CD4-positive, alpha-beta T cell (primary cell): Measurements from ENCODE around the gene MBNL2. TPM values are rescaled to one million over a fixed set of nuclear protein-coding genes. Genes with fewer than 3 reads are reported as not detected.

Experiments
- ATAC-seq: fragments of 200-7000 bp; cut with Tn5 transposase; one replicate; pipeline ENCODE4 v1.10.0; 2022; ENCODE audit warnings: mild to moderate bottlenecking; ENCODE audit not compliant: poor library complexity
- CTCF ChIA-PET: fragments of 350-600 bp; sonication (Branson Sonifier 250); formaldehyde crosslinking; loops from one replicate; lab custom pipeline; 2021; ENCODE audit warnings: antibody characterized with exemption, inconsistent platforms; lab: Charles Lee
- POLR2A ChIA-PET: fragments of 350-600 bp; sonication (Branson Sonifier 250); formaldehyde crosslinking; loops from one replicate; lab custom pipeline; 2021; ENCODE audit warnings: antibody characterized with exemption, inconsistent platforms; lab: Charles Lee
- DNase-seq, 14 experiments: peaks; one replicate each; pipeline ENCODE4 v3.0.0-alpha.2; 2013 to 2020; ENCODE audit warnings: mixed read lengths in 2 of 14
- H3K27ac ChIP-seq, 2 donors: one replicate each; pipeline versions ENCODE4 v1.5.1 to v1.7.0; 2013; ENCODE audit warnings: low read length in 2 of 2, low read depth in 1 of 2, mild to moderate bottlenecking in 1 of 2
- H3K27me3 ChIP-seq, 2 experiments: 1 replicate in 1 of 2; 2 replicates in 1 of 2; pipeline versions ENCODE4 v1.6.1 to v1.7.0; 2013; ENCODE audit warnings: low read length in 2 of 2, control low read depth in 1 of 2, mild to moderate bottlenecking in 1 of 2, moderate library complexity in 1 of 2; ENCODE audit not compliant: insufficient read depth in 2 of 2, control insufficient read depth in 1 of 2
- H3K36me3 ChIP-seq: one replicate; pipeline ENCODE4 v1.6.1; 2013; ENCODE audit warnings: low read length, control low read depth; ENCODE audit not compliant: insufficient read depth
- H3K4me1 ChIP-seq: one replicate; pipeline ENCODE4 v1.6.1; 2013; ENCODE audit warnings: low read length, control low read depth; ENCODE audit not compliant: insufficient read depth
- H3K4me3 ChIP-seq: one replicate; pipeline ENCODE4 v1.5.1; 2013; ENCODE audit warnings: mild to moderate bottlenecking, low read length, moderate library complexity
- H3K9me3 ChIP-seq, 2 experiments: 1 replicate in 1 of 2; 2 replicates in 1 of 2; pipeline versions ENCODE4 v1.6.1 to v1.7.0; 2013; ENCODE audit warnings: low read length in 2 of 2, mild to moderate bottlenecking in 2 of 2, control low read depth in 1 of 2, moderate library complexity in 1 of 2; ENCODE audit not compliant: control insufficient read depth in 1 of 2, insufficient read depth in 1 of 2
- H3K27ac Mint-ChIP-seq: one replicate; pipeline ENCODE4 v1.8.0; 2020; ENCODE audit warnings: mixed read lengths
- H3K27me3 Mint-ChIP-seq: one replicate; pipeline ENCODE4 v1.8.0; 2021; ENCODE audit warnings: mixed read lengths
- H3K36me3 Mint-ChIP-seq: one replicate; pipeline ENCODE4 v1.8.0; 2021; ENCODE audit warnings: low read depth, mixed read lengths
- H3K4me1 Mint-ChIP-seq: one replicate; pipeline ENCODE4 v1.8.0; 2021; ENCODE audit warnings: low read depth, mixed read lengths
- H3K4me3 Mint-ChIP-seq: one replicate; pipeline ENCODE4 v1.8.0; 2020; ENCODE audit warnings: mild to moderate bottlenecking, mixed read lengths
- H3K9me3 Mint-ChIP-seq: one replicate; pipeline ENCODE4 v1.8.0; 2020; ENCODE audit warnings: mixed read lengths
- CTCF ChIP-seq: fragments of 200-600 bp; IDR thresholded peaks from one replicate; pipeline ENCODE4 v1.8.0; 2022; ENCODE audit warnings: antibody characterized with exemption, mild to moderate bottlenecking
- intact Hi-C, 2 experiments: fragments of 100-400 bp; cut with DNase I in 1 of 2; cut with micrococcal nuclease in 1 of 2; formaldehyde crosslinking; loops; one replicate each; pipeline versions ENCODE4 v1.15.1 to v1.9.0; 2023 to 2025; cut with DNase I, micrococcal nuclease
- total RNA-seq, 174 experiments: library from RNA in 2 of 174; stranded (reverse) in 2 of 174; gene quantifications; one replicate each; pipeline ENCODE4 v1.2.3 and lab custom pipeline; 2021 to 2026

The MBNL2 gene
- total RNA-seq, 2 experiments from 2014 or later = 35.9 to 36.0 TPM

- peak overlapping the region; percentile 15 for H3K4me3 Mint-ChIP-seq
- Histone ChIP-seq H3K4me1 (peaks cover 42% of the 10 kb centered on the region), H3K27me3 (no peaks in the 10 kb centered on the region), H3K4me3 (no peak overlapping the region), H3K27ac (no peak overlapping the region), H3K9me3 (no peaks in the 10 kb centered on the region), H3K36me3 (no peaks in the 10 kb centered on the region)
- ChIA-PET CTCF (interaction anchor here (1.1 kb wide), 1 partner anchor 18 kb away, joined by 3 read pairs; no protein-coding TSS in a partner anchor), POLR2A (no interaction called here)
- peaks cover 41% of the 10 kb centered on the region for H3K36me3 Mint-ChIP-seq
- peak overlapping the region; percentile 69 for H3K27ac Mint-ChIP-seq
- no peaks in the 10 kb centered on the region for H3K27me3 Mint-ChIP-seq
- peak in 4 of 14 experiments; percentile 8 to 43 (median 20) for DNase-seq
- TF ChIP-seq CTCF = no peak
- intact Hi-C loops = no loop called here
- H3K9me3 Mint-ChIP-seq = no peaks in the 10 kb centered on the region
- peaks cover 79% of the 10 kb centered on the region for H3K4me1 Mint-ChIP-seq
- peak; percentile 52 for ATAC-seq
Measured at GRCh38 chr13:97257800-97258799, 36.0 kb downstream of the MBNL2 start.

- H3K9me3 Mint-ChIP-seq = no peaks in the 10 kb centered on the region
- Histone ChIP-seq H3K9me3 (no peaks in the 10 kb centered on the region), H3K27ac (no peak overlapping the region), H3K27me3 (no peaks in the 10 kb centered on the region), H3K36me3 (no peaks in the 10 kb centered on the region), H3K4me3 (no peak overlapping the region), H3K4me1 (peaks cover 42% of the 10 kb centered on the region)
- H3K27me3 Mint-ChIP-seq = no peaks in the 10 kb centered on the region
- peaks cover 81% of the 10 kb centered on the region for H3K4me1 Mint-ChIP-seq
- peaks cover 43% of the 10 kb centered on the region for H3K36me3 Mint-ChIP-seq
- H3K4me3 Mint-ChIP-seq = no peak overlapping the region
- no peak for TF ChIP-seq CTCF
- ATAC-seq (no peak), DNase-seq (no peak)
- intact Hi-C loops = no loop called here
- H3K27ac Mint-ChIP-seq = no peak overlapping the region
- CTCF ChIA-PET = interaction anchor here (1.1 kb wide), 1 partner anchor 37 kb away, joined by 3 read pairs; the partner anchor contains the start of gene MBNL2
- POLR2A ChIA-PET = no interaction called here
Measured at GRCh38 chr13:97258801-97259200, 36.7 kb downstream of the MBNL2 start.

- DNase-seq = no peak
- no peak for TF ChIP-seq CTCF
- no peak for ATAC-seq
- Mint-ChIP-seq H3K27ac (no peak overlapping the region), H3K36me3 (peaks cover 43% of the 10 kb centered on the region), H3K4me3 (no peak overlapping the region), H3K9me3 (no peaks in the 10 kb centered on the region), H3K4me1 (peaks cover 82% of the 10 kb centered on the region), H3K27me3 (no peaks in the 10 kb centered on the region)
- no peak overlapping the region for H3K4me3 ChIP-seq
- H3K4me1 ChIP-seq = peaks cover 42% of the 10 kb centered on the region
- ChIA-PET CTCF (interaction anchor here (1.1 kb wide), 1 partner anchor 38 kb away, joined by 3 read pairs; the partner anchor contains the start of gene MBNL2), POLR2A (no interaction called here)
- no peaks in the 10 kb centered on the region for H3K36me3 ChIP-seq
- intact Hi-C loops = no loop called here
- H3K27me3 ChIP-seq = no peaks in the 10 kb centered on the region
- no peak overlapping the region for H3K27ac ChIP-seq
- H3K9me3 ChIP-seq = no peaks in the 10 kb centered on the region
Measured at GRCh38 chr13:97259410-97259797, 37.3 kb downstream of the MBNL2 start.
